Neural crest cell (in vitro differentiated cells): Measurements from ENCODE around the gene EVA1A. TPM values are rescaled to one million over a fixed set of nuclear protein-coding genes. Genes with fewer than 3 reads are reported as not detected.

ENCODE experiments used
- DNase-seq: peaks from one replicate; pipeline ENCODE4 v3.0.0; 2021; ENCODE audit warnings: low read depth, mixed read lengths, low spot score
- H3K27ac Mint-ChIP-seq: one replicate; pipeline ENCODE4 v1.8.0; 2021; ENCODE audit warnings: mild to moderate bottlenecking, mixed read lengths; ENCODE audit not compliant: unreplicated experiment
- H3K27me3 Mint-ChIP-seq: 2 replicates; pipeline ENCODE4 v1.8.0; 2021; ENCODE audit warnings: low read depth, mild to moderate bottlenecking, mixed read lengths
- H3K36me3 Mint-ChIP-seq: 2 replicates; pipeline ENCODE4 v1.8.0; 2021; ENCODE audit warnings: low read depth, mild to moderate bottlenecking, mixed read lengths
- H3K4me1 Mint-ChIP-seq: 2 replicates; pipeline ENCODE4 v1.8.0; 2021; ENCODE audit warnings: mixed read lengths
- H3K4me3 Mint-ChIP-seq: one replicate; pipeline ENCODE4 v1.8.0; 2021; ENCODE audit warnings: mild to moderate bottlenecking, mixed read lengths
- H3K9me3 Mint-ChIP-seq: 2 replicates; pipeline ENCODE4 v1.8.0; 2021; ENCODE audit warnings: mixed read lengths
- CTCF ChIP-seq: fragments of 200-600 bp; sonication (generic); conservative IDR thresholded peaks from 2 replicates; pipeline ENCODE4 v1.5.0; 2021; ENCODE audit warnings: antibody characterized with exemption, mild to moderate bottlenecking
- total RNA-seq: library from RNA; stranded (reverse); gene quantifications from 2 replicates; pipeline ENCODE4 v1.2.1, GENCODE V29; 2021

The EVA1A gene
- total RNA-seq, 1 donor from 2014 or later, result 3.8 TPM

DNA sequence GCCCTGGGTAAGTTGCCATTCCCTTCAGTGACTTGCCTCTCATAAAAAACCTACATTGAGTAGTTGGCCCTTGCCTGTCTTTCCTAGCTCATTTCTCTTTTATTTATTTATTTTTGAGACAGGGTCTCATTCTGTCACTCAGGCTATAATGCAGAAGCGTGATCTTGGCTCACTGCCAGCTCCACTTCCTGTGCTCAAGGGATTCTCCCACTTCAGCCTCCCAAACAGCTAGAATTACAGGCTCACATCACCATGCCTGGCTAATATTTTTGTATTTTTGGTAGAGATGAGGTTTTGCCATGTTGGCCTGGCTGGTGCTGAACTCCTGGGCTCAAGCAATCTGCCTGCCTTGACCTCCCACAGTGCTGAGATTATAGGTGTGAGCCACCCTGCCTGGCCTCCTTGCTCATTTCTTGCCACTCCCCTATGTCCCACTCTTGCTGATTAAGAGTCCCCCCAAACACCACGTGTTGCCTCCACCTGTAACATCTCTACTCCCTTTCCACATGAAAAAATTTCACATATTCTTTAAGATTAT, 12.6 kb downstream of the EVA1A start:
- H3K27ac Mint-ChIP-seq, result no peak overlapping the region
- no peak for TF ChIP-seq CTCF
- no peaks in the 10 kb centered on the region for H3K9me3 Mint-ChIP-seq
- H3K27me3 Mint-ChIP-seq, result no peaks in the 10 kb centered on the region
- H3K4me1 Mint-ChIP-seq, result peaks cover 26% of the 10 kb centered on the region
- no peaks in the 10 kb centered on the region for H3K36me3 Mint-ChIP-seq
- DNase-seq, result no peak
- no peak overlapping the region for H3K4me3 Mint-ChIP-seq

- H3K36me3 Mint-ChIP-seq, result peaks cover 1% of the 10 kb centered on the region
- no peak for DNase-seq
- no peak for TF ChIP-seq CTCF
- H3K4me3 Mint-ChIP-seq, result no peak overlapping the region
- peaks cover 26% of the 10 kb centered on the region for H3K4me1 Mint-ChIP-seq
- H3K9me3 Mint-ChIP-seq, result no peaks in the 10 kb centered on the region
- no peaks in the 10 kb centered on the region for H3K27me3 Mint-ChIP-seq
- H3K27ac Mint-ChIP-seq, result no peak overlapping the region
Observed at GRCh38 chr2:75547345-75548035, 13.2 kb downstream of the EVA1A start.

DNA sequence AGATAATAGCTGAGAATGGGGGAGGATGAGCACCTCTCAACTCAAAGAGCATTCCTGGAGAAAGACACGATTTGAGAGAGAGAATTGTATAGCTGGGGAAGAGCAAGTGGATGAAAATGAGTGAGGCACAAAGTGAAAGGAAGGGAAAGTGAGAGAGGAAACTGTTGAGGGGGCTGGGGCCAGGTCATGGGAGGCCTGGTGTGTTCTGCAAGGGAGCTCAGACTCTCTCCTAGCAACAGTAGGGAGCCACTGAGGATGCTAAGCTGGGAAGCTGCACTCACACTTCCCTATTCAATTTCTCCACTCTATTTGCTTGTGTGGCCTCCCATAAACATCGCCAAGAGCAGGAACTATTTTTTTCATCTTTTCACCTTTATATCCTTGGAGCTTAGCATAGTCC, 14.8 kb downstream of the EVA1A start:
- Mint-ChIP-seq H3K4me3 (no peak overlapping the region), H3K36me3 (peaks cover 3% of the 10 kb centered on the region), H3K27me3 (no peaks in the 10 kb centered on the region), H3K27ac (no peak overlapping the region), H3K9me3 (peaks cover 5% of the 10 kb centered on the region), H3K4me1 (peaks cover 21% of the 10 kb centered on the region)
- TF ChIP-seq CTCF, result no peak
- DNase-seq, result no peak

DNA sequence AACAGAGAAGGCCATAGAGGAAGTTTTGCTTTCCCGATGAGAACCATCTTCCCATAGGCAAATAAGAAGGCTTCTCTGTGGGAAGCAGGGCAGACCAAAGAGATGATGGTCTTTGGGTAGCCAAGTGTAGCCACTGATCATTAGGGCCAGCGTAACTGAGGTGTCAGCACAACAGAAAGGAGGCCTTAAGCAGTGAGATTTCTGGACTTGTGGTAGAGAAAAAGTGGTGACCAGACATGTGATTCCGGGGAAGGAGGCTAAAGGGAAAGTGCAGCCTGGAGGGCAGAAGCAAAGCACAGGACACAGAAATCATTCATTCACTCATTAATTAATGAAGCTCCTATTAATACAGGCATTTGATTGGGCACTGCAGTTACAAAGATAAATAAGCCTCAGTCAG, 15.4 kb downstream of the EVA1A start:
- no peak overlapping the region for H3K4me3 Mint-ChIP-seq
- no peaks in the 10 kb centered on the region for H3K27me3 Mint-ChIP-seq
- H3K9me3 Mint-ChIP-seq, result peaks cover 5% of the 10 kb centered on the region
- no peak for TF ChIP-seq CTCF
- H3K27ac Mint-ChIP-seq, result no peak overlapping the region
- DNase-seq, result no peak
- peaks cover 3% of the 10 kb centered on the region for H3K36me3 Mint-ChIP-seq
- peaks cover 21% of the 10 kb centered on the region for H3K4me1 Mint-ChIP-seq

- Mint-ChIP-seq H3K4me3 (no peak overlapping the region), H3K9me3 (peaks cover 9% of the 10 kb centered on the region), H3K4me1 (peaks cover 19% of the 10 kb centered on the region), H3K27me3 (no peaks in the 10 kb centered on the region), H3K27ac (no peak overlapping the region), H3K36me3 (peaks cover 3% of the 10 kb centered on the region)
- no peak for TF ChIP-seq CTCF
- DNase-seq, result no peak
Observed at GRCh38 chr2:75543446-75543845, 17.3 kb downstream of the EVA1A start.
